Liver (tissue), 9 donors: Measurements from ENCODE around the gene SPATS2L. TPM values are rescaled to one million over a fixed set of nuclear protein-coding genes. Genes with fewer than 3 reads are reported as not detected.

Experiments
- DNase-seq: peaks from one replicate; pipeline ENCODE4 v3.0.0-alpha.2; 2017; ENCODE audit warnings: low spot score
- H3K27ac ChIP-seq, 2 donors: one replicate each; pipeline ENCODE4 v1.7.0; 2013; ENCODE audit warnings: inconsistent platforms in 2 of 2, low read length in 2 of 2, control low read depth in 1 of 2, low read depth in 1 of 2, mild to moderate bottlenecking in 1 of 2
- H3K27me3 ChIP-seq, 4 donors: one replicate each; pipeline versions ENCODE4 v1.6.1 to v1.7.0; 2013; ENCODE audit warnings: low read length in 3 of 4, inconsistent platforms in 1 of 4, mild to moderate bottlenecking in 1 of 4, moderate library complexity in 1 of 4; ENCODE audit not compliant: control insufficient read depth in 4 of 4, insufficient read depth in 4 of 4
- H3K36me3 ChIP-seq, 4 donors: one replicate each; pipeline versions ENCODE4 v1.6.1 to v1.7.0; 2013; ENCODE audit warnings: low read length in 3 of 4, mild to moderate bottlenecking in 3 of 4, low read depth in 1 of 4, moderate library complexity in 1 of 4; ENCODE audit not compliant: control insufficient read depth in 4 of 4, insufficient read depth in 3 of 4
- H3K4me1 ChIP-seq, 4 donors: one replicate each; pipeline versions ENCODE4 v1.6.1 to v1.7.0; 2013; ENCODE audit warnings: low read length in 3 of 4, mild to moderate bottlenecking in 3 of 4, moderate library complexity in 1 of 4; ENCODE audit not compliant: control insufficient read depth in 4 of 4, insufficient read depth in 4 of 4
- H3K4me3 ChIP-seq, 3 donors: one replicate each; pipeline versions ENCODE4 v1.6.1 to v1.7.0; 2013; ENCODE audit warnings: low read length in 3 of 3, control low read depth in 1 of 3, low read depth in 1 of 3, mild to moderate bottlenecking in 1 of 3
- H3K9ac ChIP-seq, 2 donors: one replicate each; pipeline ENCODE4 v1.7.0; 2013; ENCODE audit warnings: low read length in 2 of 2, mild to moderate bottlenecking in 2 of 2, moderate library complexity in 2 of 2, control low read depth in 1 of 2, low read depth in 1 of 2
- H3K9me3 ChIP-seq, 4 donors: one replicate each; pipeline versions ENCODE4 v1.6.1 to v1.7.0; 2013; ENCODE audit warnings: low read length in 3 of 4; ENCODE audit not compliant: control insufficient read depth in 4 of 4
- ATF3 ChIP-seq: IDR thresholded peaks from 2 replicates; pipeline ENCODE4 v1.6.1; 2016; ENCODE audit warnings: antibody characterized with exemption
- CTCF ChIP-seq: fragments of 150-350 bp; IDR thresholded peaks from 2 replicates; pipeline ENCODE4 v1.5.1; 2017; ENCODE audit warnings: improper control_type of control experiment, low read depth, low read length; ENCODE audit not compliant: missing input control
- EGR1 ChIP-seq, 2 donors: IDR thresholded peaks; 2 replicates each; pipeline ENCODE4 v1.6.1; 2016 to 2018; ENCODE audit warnings: antibody characterized with exemption in 2 of 2, low read depth in 2 of 2
- FOXA1 ChIP-seq: IDR thresholded peaks from 2 replicates; pipeline ENCODE4 v1.6.1; 2016; ENCODE audit warnings: antibody characterized with exemption
- FOXA2 ChIP-seq: IDR thresholded peaks from 2 replicates; pipeline ENCODE4 v1.6.1; 2016; ENCODE audit warnings: antibody characterized with exemption
- GABPA ChIP-seq, 2 donors: IDR thresholded peaks in 1 of 2; conservative IDR thresholded peaks in 1 of 2; 2 replicates each; pipeline ENCODE4 v1.6.1; 2016; ENCODE audit warnings: antibody characterized with exemption in 2 of 2, mild to moderate bottlenecking in 1 of 2, moderate library complexity in 1 of 2
- HNF4A ChIP-seq, 2 donors: conservative IDR thresholded peaks; 2 replicates each; pipeline ENCODE4 v1.6.1; 2016; ENCODE audit warnings: antibody characterized with exemption in 2 of 2, mild to moderate bottlenecking in 2 of 2
- HNF4G ChIP-seq: IDR thresholded peaks from 2 replicates; pipeline ENCODE4 v1.6.1; 2016; ENCODE audit warnings: antibody characterized with exemption
- JUND ChIP-seq, 2 donors: IDR thresholded peaks; 2 replicates each; pipeline ENCODE4 v1.6.1; 2016; ENCODE audit warnings: antibody characterized with exemption in 2 of 2
- MAX ChIP-seq: IDR thresholded peaks from 2 replicates; pipeline ENCODE4 v1.6.1; 2016; ENCODE audit warnings: antibody characterized with exemption
- NR2F2 ChIP-seq: IDR thresholded peaks from 2 replicates; pipeline ENCODE4 v1.6.1; 2016; ENCODE audit warnings: antibody characterized with exemption
- RAD21 ChIP-seq, 2 donors: IDR thresholded peaks; 2 replicates each; pipeline ENCODE4 v1.6.1; 2016; ENCODE audit warnings: antibody characterized with exemption in 2 of 2, mild to moderate bottlenecking in 2 of 2
- REST ChIP-seq: IDR thresholded peaks from 2 replicates; pipeline ENCODE4 v1.6.1; 2016; ENCODE audit warnings: antibody characterized with exemption, mild to moderate bottlenecking
- RXRA ChIP-seq, 2 donors: IDR thresholded peaks; 2 replicates each; pipeline ENCODE4 v1.6.1; 2017 to 2018; ENCODE audit warnings: antibody characterized with exemption in 2 of 2, mild to moderate bottlenecking in 1 of 2
- SP1 ChIP-seq: IDR thresholded peaks from 2 replicates; pipeline ENCODE4 v1.6.1; 2018; ENCODE audit warnings: antibody characterized with exemption, mild to moderate bottlenecking
- TAF1 ChIP-seq: conservative IDR thresholded peaks from 2 replicates; pipeline ENCODE4 v1.6.1; 2016; ENCODE audit warnings: antibody characterized with exemption, mild to moderate bottlenecking
- YY1 ChIP-seq: IDR thresholded peaks from 2 replicates; pipeline ENCODE4 v1.6.1; 2016; ENCODE audit warnings: antibody characterized with exemption, mild to moderate bottlenecking
- ZBTB33 ChIP-seq: IDR thresholded peaks from 2 replicates; pipeline ENCODE4 v1.6.1; 2016; ENCODE audit warnings: antibody characterized with exemption
- whole genome bisulfite sequencing: extraction: QIAGEN DNeasy Blood & Tissue Kit; methylation state at CpG from one replicate; pipeline ENCODE4 v1.1.7; 2013; 5-methylcytosine and 5-hydroxymethylcytosine counted together
- polyA plus RNA-seq, 2 donors: library from polyadenylated mRNA; stranded (reverse) in 1 of 2; unstranded in 1 of 2; fragments of 200-250 nt in 1 of 2; fragments of >200 nt in 1 of 2; fragmentation: Nextera tagmentation in 1 of 2; extraction: Ambion mirVana in 1 of 2; gene quantifications; one replicate each; pipeline versions ENCODE4 v1.2.1 to v1.2.3, GENCODE V29; 2013 to 2015
- total RNA-seq, 2 donors: library from RNA; depleted of rRNA; stranded (reverse); fragments of >200 nt; gene quantifications; one replicate each; pipeline ENCODE4 v1.2.3, GENCODE V29; 2014
- donor health status: healthy.
- donor health status: healthy.
- donor health status: healthy.
- donor health status: healthy.
- donor health status: healthy.

Gene SPATS2L
- total and polyA plus RNA-seq, 4 donors: 31.4 to 49.9 (median 42.4) TPM

- Histone ChIP-seq H3K27me3 (no peaks in the 10 kb centered on the region), H3K4me1 (no peaks in the 10 kb centered on the region), H3K9me3 (no peaks in the 10 kb centered on the region), H3K36me3 (peaks cover 3 to 24% (median 12%) of the 10 kb centered on the region in 4 donors), H3K9ac (no peak overlapping the region), H3K4me3 (no peak overlapping the region), H3K27ac (no peak overlapping the region)
- TF ChIP-seq REST (no peak), RAD21 (IDR thresholded peaks at IDR 0.05) (no peak), TAF1 (no peak), YY1 (no peak), FOXA1 (no peak), SP1 (no peak), FOXA2 (no peak), MAX (no peak), CTCF (no peak), ZBTB33 (no peak), EGR1 (IDR thresholded peaks at IDR 0.05; ENCODE audit: low read depth in 2 of 2) (no peak), NR2F2 (no peak), GABPA (IDR thresholded peaks at IDR 0.05 in 1 of 2, conservative IDR thresholded peaks at IDR 0.05 in 1 of 2) (no peak), HNF4A (conservative IDR thresholded peaks at IDR 0.05) (no peak), HNF4G (no peak), ATF3 (no peak), RXRA (IDR thresholded peaks at IDR 0.05) (no peak), JUND (IDR thresholded peaks at IDR 0.05) (no peak)
- DNase-seq: no peak
- WGBS: 98% methylated on average over 5 of the region's 5 CpGs
Observed at GRCh38 chr2:200502196-200502595, 195.7 kb downstream of the SPATS2L start.
